ENCODE data around the gene CAPS2.

CAPS2 gene

GRCh38 chr12:75302781-75303180 is 27.3 kb downstream of the CAPS2 start:
- no peak for DNase-seq

DNA sequence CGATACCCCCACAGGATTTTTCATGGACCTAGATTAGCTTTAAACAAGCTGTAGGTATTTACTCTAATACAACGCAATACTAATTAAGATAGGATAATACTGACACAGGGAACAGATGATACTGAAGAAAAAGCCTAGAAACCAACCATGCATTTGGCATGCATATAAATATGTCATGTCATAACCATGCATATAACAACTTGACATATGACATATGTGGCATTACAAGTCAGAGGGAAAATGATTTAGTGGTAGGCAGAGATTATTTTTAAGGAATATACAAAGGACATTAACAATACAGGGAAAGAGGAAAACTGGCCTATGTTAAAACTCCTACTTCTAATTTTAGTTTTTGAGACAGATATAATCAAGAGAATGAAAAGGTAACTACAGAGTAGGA is 27.9 kb downstream of the CAPS2 start:
- DNase-seq: no peak

DNA sequence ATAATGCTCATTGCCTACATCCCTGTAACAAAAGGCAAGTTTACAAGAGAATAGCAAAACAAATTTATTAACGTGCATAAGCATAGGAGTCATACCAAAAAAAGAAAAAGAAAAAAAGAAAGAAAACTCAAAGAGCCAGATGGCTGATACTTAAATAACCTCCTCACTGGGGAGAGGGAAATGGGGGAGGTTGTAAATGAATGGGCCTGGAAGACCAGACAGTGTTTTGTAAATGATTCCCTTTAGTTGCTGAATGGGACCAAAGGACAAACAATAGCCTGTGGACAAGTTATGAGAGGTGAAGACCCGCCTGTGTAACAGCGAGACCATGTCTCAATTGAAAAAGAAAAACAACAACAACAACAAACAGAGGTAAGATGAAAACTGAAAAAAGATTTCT is 35.3 kb downstream of the CAPS2 start:
- no peak for DNase-seq

DNA sequence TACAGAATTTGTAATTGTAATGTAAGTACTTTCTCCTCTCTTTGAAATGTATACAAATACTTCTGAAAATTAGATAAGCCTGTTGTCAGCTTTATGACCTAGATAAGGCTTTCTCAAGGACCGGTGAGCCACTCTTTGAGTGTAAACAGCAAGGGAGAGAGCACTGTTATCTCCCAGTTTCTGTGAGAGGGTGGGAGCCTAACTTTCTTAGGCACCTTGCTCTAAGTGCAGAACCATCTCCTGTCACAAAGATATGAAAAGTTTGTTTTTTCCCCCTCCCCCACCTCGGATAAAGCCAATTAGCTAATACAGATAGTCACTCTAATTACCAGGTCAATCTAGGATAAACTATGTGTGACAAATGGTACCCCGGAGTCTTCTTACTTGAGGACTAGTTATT is 35.8 kb downstream of the CAPS2 start:
- no peak for DNase-seq

GRCh38 chr12:75291014-75291413 is 39.1 kb downstream of the CAPS2 start:
- DNase-seq: no peak

- no peak for DNase-seq
Measured at GRCh38 chr12:75289753-75290152, 40.4 kb downstream of the CAPS2 start.

- DNase-seq: no peak
Measured at GRCh38 chr12:75288860-75289259, 41.3 kb downstream of the CAPS2 start.

GRCh38 chr12:75275702-75276101 is 54.4 kb downstream of the CAPS2 start:
- no peak for DNase-seq

- no peak for DNase-seq
Measured at GRCh38 chr12:75271576-75271975, 58.5 kb downstream of the CAPS2 start.

- DNase-seq: no peak
Measured at GRCh38 chr12:75270157-75270556, 60.0 kb downstream of the CAPS2 start.

DNA sequence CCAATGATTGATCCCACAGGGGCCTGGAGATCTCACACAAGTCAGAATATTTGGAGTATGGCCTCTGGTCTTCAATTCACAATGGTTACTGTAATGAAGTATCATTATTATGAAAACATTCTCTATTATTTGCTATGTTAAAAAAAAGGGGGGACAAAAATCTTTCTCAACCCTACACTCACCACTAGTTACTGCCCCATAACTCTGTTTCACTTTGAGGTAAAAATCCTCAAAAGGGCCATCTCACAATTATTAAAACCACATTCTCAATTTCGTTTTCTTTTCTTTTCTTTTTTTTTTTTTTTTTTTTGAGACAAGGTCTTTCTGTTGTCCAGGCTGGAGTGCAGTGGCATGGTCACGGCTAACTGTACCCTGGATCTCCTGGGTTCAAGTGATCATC is 60.9 kb downstream of the CAPS2 start:
- no peak for DNase-seq

DNA sequence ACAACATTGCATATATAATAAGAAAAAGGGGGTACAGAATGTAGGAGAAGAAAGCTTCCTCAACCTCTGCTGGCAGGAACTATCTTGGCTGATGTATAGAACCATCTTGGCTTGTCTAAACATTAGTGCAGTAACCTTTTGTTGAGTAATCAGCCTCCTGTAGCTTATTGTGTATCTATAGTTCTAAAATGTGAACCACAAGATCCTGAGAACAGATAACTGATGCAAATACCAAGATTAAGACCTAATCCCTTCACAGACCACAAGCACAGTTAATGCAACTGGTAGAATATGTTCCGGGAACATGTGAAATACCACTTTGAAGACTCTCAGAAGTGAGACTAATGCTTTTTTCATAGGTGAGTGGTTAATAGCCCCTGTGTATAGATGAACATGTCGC is 69.8 kb downstream of the CAPS2 start:
- DNase-seq: no peak

- no peak for DNase-seq
Measured at GRCh38 chr12:75259143-75259542, 71.0 kb downstream of the CAPS2 start.

DNA sequence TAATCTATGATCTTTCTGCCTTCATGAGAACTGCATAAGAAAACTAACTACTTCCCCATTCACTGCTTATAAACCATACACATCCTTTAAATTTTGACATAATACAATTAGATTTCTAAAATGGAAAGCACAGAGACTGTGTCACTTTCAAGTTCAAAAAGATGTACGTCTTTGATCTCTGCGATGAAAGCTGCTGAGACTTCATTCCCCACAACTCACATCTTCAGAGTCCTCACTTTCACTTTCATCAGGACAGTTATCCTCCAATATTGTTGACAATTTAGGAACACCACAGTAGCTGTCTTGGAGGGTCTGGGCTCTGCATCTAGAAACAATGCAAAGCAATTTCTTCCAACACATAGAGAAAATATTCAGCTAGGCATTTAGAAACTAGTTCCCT is 72.6 kb downstream of the CAPS2 start:
- no peak for DNase-seq

DNA sequence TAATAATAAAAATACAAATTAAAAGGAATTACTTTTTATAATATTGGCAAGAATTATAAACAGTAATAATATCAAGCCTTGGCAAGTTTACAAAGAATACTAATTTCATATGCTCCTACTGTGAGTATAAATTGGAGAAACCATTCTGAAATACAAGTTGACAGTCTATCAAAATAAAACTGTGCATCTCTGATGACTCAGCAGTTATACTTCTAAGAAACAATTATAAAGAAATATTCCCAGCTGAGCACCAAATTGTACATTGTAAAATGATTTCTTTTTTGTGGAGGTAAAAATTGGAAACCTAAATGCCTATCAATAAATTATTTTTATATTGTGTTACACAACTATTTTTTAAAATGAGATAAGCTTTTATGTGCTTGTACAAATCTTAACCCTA is 85.0 kb downstream of the CAPS2 start:
- DNase-seq: no peak

DNA sequence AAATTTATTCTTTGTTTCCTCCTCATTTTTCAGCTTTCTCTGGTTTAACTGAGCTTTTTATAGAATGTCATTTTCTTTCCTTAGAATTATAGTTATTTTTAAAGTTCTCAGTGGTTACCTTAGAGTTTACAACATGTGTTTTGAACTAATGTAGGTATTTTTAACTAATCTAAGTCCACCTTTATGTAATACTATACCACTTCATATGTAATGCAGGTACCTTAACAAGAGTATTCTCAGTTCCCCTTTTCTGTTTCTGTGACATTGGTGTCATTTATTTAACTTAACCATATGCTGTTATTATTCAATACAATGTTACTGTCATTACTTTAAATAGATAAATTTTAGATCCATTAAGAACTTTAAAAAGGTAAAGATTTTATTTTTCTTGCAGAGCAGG is 90.1 kb downstream of the CAPS2 start:
- no peak for DNase-seq

GRCh38 chr12:75236206-75236605 is 93.9 kb downstream of the CAPS2 start:
- DNase-seq: no peak

GRCh38 chr12:75227132-75227531 is 103.0 kb downstream of the CAPS2 start:
- no peak for DNase-seq
